ENCODE data around the gene PSMD12. TPM values are rescaled to one million over a fixed set of nuclear protein-coding genes. Genes with fewer than 3 reads are reported as not detected.

PSMD12 gene
- total RNA-seq, 1 experiment from 2014 or later, result 60.0 TPM

DNA sequence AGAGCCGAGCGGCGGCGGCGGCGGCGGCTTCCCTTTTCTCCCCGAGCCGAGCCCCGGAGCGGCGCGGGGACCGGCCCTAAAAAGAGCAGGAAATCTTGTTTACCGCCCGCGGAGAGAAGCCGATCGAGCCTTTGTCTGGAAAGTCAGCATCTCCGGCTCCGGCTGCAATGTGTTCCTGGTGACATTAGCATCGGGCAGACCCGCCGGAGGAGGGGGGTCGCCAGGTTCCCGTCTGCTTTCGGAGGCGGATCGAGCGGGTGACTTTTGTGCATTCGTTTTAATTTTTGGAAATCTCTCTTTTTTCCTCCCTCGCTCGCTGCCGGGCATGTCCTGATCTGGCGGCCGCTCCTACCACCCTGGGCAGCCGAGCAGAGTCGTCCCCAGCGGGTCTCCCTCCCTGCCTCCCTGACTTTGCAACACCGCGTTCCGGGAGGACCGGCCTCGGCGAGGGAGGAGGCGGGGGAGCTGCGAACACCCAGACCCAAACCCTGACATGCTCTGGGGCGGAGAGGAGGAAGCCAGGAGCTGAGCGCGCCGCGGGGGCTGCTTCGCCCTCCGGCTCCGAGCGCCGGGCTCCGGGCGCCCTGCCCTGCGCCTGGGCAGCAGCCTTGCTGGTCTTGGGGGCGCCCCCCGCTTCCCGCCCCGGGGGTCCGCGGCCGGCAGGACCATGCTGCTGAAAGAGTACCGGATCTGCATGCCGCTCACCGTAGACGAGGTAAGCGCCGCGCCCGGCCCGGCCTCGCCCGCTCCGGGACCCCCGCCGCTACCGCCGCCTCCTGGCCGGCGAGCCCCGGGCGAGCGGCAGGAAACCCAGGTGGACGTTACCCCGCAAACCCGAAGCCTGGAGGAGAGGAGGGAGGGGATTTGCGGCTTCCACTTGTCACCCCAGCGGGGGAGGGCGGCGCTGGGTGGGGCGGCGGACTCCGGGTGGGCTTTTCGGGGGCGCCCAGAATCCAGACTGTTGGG is 11.4 kb upstream of the PSMD12 start:
- TSS peak; percentile 38 for BruUV-seq (replicated peaks)
- peak; percentile 27; the same call in 1 of the 2 replicates for TF ChIP-seq CTCF (conservative IDR thresholded peaks at IDR 0.05; ENCODE audit: low read depth, low read length)
- TF ChIP-seq EZH2 (IDR thresholded peaks at IDR 0.05; ENCODE audit: low read length, unreplicated experiment), result no peak
- peaks cover 18% of the 10 kb centered on the region for H3K79me2 ChIP-seq (ENCODE audit: low read length)
- peak overlapping the region; percentile 99 for H3K4me2 ChIP-seq (ENCODE audit: low read length)
- 0 out of 2 replicates have a peak, but pooled peaks cover 4% of the 10 kb centered on the region for H4K20me1 ChIP-seq (ENCODE audit: low read length)
- ChIA-PET POLR2A (ENCODE audit: unreplicated experiment) (interaction anchor here (0.6 kb wide), 1 partner anchor 13 kb away, joined by 3 read pairs; no protein-coding TSS in a partner anchor), CTCF (interaction anchor here (0.7 to 2.0 kb wide), 5 partner anchors 64 to 260 kb away, joined by 3 to 17 read pairs (median 5); no protein-coding TSS in a partner anchor)
- no peaks in the 10 kb centered on the region for H3K27me3 ChIP-seq (ENCODE audit: low read length)
- H3K36me3 ChIP-seq (ENCODE audit: low read depth, low read length), result no peaks in the 10 kb centered on the region
- peak overlapping the region; percentile 98 for H3K4me3 ChIP-seq (ENCODE audit: low read length)
- no peaks in the 10 kb centered on the region for H3K9me2 ChIP-seq (replicated peaks; ENCODE audit: low read length)
- peak overlapping the region; percentile 74 for H3K27ac ChIP-seq (ENCODE audit: low read length)
- H3K9me3 ChIP-seq (ENCODE audit: low read length), result no peaks in the 10 kb centered on the region
- H3K9ac ChIP-seq (ENCODE audit: low read length), result peak overlapping the region; percentile 99
- intact Hi-C loops (cut with micrococcal nuclease), result loop anchor here (1.0 to 10.0 kb wide), 4 partner anchors 45 to 663 kb away; no protein-coding TSS in a partner anchor
- peaks cover 32% of the 10 kb centered on the region for H3K4me1 ChIP-seq (ENCODE audit: insufficient read depth, low read length)
- ATAC-seq, result peak; percentile 6
- H3F3A ChIP-seq (ENCODE audit: low read length, unreplicated experiment), result no peaks in the 10 kb centered on the region
- peak; percentile 52 for DNase-seq
- H2AFZ ChIP-seq (ENCODE audit: low read length), result peak overlapping the region; percentile 84

- BruUV-seq (replicated peaks), result no TSS peak
- no peaks in the 10 kb centered on the region for H3K9me3 ChIP-seq (ENCODE audit: low read length)
These were observed 10.5 kb upstream of the PSMD12 start, which contains the start of gene PITPNC1 for GRCh38 chr17:67376737-67377487. Gene PITPNC1 (plus strand): TSS chr17:67377281.

More at GRCh38 chr17:67376737-67377487, 10.5 kb upstream of the PSMD12 start, which contains the start of gene PITPNC1:
- no peak for TF ChIP-seq EZH2phosphoT487 (IDR thresholded peaks at IDR 0.05; ENCODE audit: borderline replicate concordance, low read length)
- no peak for TF ChIP-seq EZH2 (IDR thresholded peaks at IDR 0.05; ENCODE audit: low read length, unreplicated experiment)
- no peak for TF ChIP-seq CTCF (conservative IDR thresholded peaks at IDR 0.05; ENCODE audit: low read depth, low read length)
- Histone ChIP-seq H3F3A (ENCODE audit: low read length, unreplicated experiment) (no peaks in the 10 kb centered on the region), H2AFZ (ENCODE audit: low read length) (peak within 1 kb of the TSS; percentile 84), H3K4me2 (ENCODE audit: low read length) (peak within 1 kb of the TSS; percentile 99), H3K79me2 (ENCODE audit: low read length) (peaks cover 18% of the 10 kb centered on the region), H3K9ac (ENCODE audit: low read length) (peak within 1 kb of the TSS; percentile 99), H3K36me3 (ENCODE audit: low read depth, low read length) (no peaks in the 10 kb centered on the region), H3K27me3 (ENCODE audit: low read length) (no peaks in the 10 kb centered on the region), H3K4me3 (ENCODE audit: low read length) (peak within 1 kb of the TSS; percentile 98), H4K20me1 (ENCODE audit: low read length) (0 out of 2 replicates have a peak, but pooled peaks cover 4% of the 10 kb centered on the region), H3K27ac (ENCODE audit: low read length) (peak within 1 kb of the TSS; percentile 74), H3K9me2 (replicated peaks; ENCODE audit: low read length) (no peaks in the 10 kb centered on the region), H3K4me1 (ENCODE audit: insufficient read depth, low read length) (peaks cover 39% of the 10 kb centered on the region)
- DNase-seq (peak; percentile 89), ATAC-seq (peak; percentile 62)
- intact Hi-C loops (cut with micrococcal nuclease), result loop anchor here (5.0 to 10.0 kb wide), 2 partner anchors 45 to 662 kb away; no protein-coding TSS in a partner anchor
- POLR2A ChIA-PET (ENCODE audit: unreplicated experiment), result interaction anchor here (0.6 kb wide), 1 partner anchor 331 kb away, joined by 4 read pairs; no protein-coding TSS in a partner anchor
- CTCF ChIA-PET, result interaction anchor here (0.6 to 3.5 kb wide), 4 partner anchors 12 to 99 kb away, joined by 3 to 15 read pairs (median 4); no protein-coding TSS in a partner anchor

Data from PC-3 (cell line).